ENCODE measurements around the gene MYO16. TPM values are rescaled to one million over a fixed set of nuclear protein-coding genes. Genes with fewer than 3 reads are reported as not detected.

Gene MYO16
- total RNA-seq, 1 donor, result not detected

DNA sequence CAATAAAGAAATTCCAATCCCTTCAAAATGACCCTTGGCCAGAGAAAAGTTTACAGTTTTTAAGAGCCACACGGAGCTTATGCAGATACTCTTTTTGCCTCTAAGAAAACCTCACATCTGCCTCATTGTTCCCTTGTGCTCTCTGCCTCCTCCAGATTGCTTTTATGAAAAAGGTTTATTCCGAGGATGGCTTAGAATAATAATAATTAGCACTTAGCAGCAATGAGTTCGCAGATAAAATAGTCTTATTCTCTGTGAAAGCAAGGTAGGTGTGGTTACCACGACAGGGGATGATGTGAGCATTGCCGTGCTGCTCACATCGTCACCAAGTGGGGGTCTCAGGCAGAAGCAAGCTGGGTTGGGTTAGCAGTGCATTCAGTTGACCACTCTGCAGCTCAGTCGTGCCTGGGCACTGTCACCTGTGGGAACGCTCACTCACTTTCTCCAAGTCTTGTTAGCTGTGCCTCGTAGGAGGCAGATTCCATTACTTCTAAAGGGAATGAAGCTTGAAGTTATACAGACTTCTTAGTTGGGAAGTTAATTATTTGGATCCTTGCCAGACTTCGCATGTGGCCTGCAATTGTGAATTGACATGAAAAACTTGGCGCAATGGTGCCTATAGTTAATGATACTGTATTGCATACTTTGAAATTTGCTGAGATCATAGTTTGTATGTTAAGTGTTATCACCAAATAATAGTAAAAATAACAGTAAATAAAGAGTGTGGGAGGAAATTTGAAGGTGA lies 157.2 kb downstream of the MYO16 start:
- TF ChIP-seq, protein P1, sequence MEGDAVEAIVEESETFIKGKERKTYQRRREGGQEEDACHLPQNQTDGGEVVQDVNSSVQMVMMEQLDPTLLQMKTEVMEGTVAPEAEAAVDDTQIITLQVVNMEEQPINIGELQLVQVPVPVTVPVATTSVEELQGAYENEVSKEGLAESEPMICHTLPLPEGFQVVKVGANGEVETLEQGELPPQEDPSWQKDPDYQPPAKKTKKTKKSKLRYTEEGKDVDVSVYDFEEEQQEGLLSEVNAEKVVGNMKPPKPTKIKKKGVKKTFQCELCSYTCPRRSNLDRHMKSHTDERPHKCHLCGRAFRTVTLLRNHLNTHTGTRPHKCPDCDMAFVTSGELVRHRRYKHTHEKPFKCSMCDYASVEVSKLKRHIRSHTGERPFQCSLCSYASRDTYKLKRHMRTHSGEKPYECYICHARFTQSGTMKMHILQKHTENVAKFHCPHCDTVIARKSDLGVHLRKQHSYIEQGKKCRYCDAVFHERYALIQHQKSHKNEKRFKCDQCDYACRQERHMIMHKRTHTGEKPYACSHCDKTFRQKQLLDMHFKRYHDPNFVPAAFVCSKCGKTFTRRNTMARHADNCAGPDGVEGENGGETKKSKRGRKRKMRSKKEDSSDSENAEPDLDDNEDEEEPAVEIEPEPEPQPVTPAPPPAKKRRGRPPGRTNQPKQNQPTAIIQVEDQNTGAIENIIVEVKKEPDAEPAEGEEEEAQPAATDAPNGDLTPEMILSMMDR (IDR thresholded peaks at IDR 0.05; ENCODE audit: extremely low read depth, low read depth, low read length), result no peak
- H3K36me3 ChIP-seq (ENCODE audit: insufficient read depth, low read length), result no peaks in the 10 kb centered on the region

DNA sequence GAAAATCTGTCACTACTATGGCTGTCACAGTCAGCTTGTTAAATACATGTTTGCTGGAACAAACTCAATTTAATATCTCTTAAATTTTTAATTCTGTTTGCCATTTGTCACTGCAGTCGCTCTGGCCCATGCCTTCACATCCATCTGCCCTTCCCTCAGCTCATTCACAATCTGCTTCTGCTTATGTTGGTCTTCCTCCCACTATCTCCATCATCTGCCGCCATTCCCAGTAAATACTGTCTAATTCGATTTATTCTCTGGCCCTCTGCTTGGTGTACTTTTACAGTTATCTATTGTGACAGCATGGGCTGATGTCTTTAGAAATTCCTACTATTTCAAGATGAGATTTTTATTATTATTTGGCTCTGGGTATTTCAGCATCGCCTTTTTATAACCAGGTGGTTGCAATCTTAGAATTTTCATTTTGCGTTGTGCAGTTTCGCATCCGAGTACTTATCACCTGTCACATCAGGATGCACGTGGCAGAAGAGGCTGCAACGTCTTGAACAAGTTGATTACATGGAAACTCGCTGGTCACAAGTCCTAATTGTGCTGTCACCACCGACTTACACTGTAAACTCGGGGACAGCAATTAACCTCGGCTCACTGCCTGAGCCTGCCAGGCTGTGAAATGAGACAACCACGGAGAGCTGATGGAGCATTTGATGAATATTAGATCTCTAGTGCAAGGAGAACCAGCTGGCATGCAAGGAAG lies 158.4 kb downstream of the MYO16 start:
- Histone ChIP-seq H2AFZ (ENCODE audit: low read length) (no peak overlapping the region), H3K36me3 (ENCODE audit: insufficient read depth, low read length) (no peaks in the 10 kb centered on the region), H3K4me2 (ENCODE audit: insufficient read depth, low read length) (no peak overlapping the region), H3K4me1 (ENCODE audit: insufficient read depth, low read length) (no peaks in the 10 kb centered on the region), H3K9me3 (ENCODE audit: low read depth, low read length) (peaks cover 2% of the 10 kb centered on the region), H4K20me1 (ENCODE audit: insufficient read depth, low read length) (no peaks in the 10 kb centered on the region), H3K79me2 (ENCODE audit: insufficient read depth, low read length) (no peaks in the 10 kb centered on the region), H3K27ac (ENCODE audit: low read depth, low read length) (no peak overlapping the region), H3K4me3 (ENCODE audit: insufficient read depth, low read length) (no peak overlapping the region), H3K27me3 (ENCODE audit: insufficient read depth, low read length) (no peaks in the 10 kb centered on the region)
- peak; percentile 58 for DNase-seq (ENCODE audit: insufficient read length, low spot score, missing footprints)
- TF ChIP-seq, protein P1 (IDR thresholded peaks at IDR 0.05; ENCODE audit: extremely low read depth, low read depth, low read length), result no peak

More for the DNA sequence above, 157.2 kb downstream of the MYO16 start:
- Histone ChIP-seq H3K4me1 (ENCODE audit: insufficient read depth, low read length) (no peaks in the 10 kb centered on the region), H3K79me2 (ENCODE audit: insufficient read depth, low read length) (no peaks in the 10 kb centered on the region), H2AFZ (ENCODE audit: low read length) (no peak overlapping the region), H3K27ac (ENCODE audit: low read depth, low read length) (no peak overlapping the region), H3K4me2 (ENCODE audit: insufficient read depth, low read length) (no peak overlapping the region), H3K27me3 (ENCODE audit: insufficient read depth, low read length) (no peaks in the 10 kb centered on the region), H3K9me3 (ENCODE audit: low read depth, low read length) (peaks cover 2% of the 10 kb centered on the region), H4K20me1 (ENCODE audit: insufficient read depth, low read length) (no peaks in the 10 kb centered on the region), H3K4me3 (ENCODE audit: insufficient read depth, low read length) (no peak overlapping the region)
- no peak for DNase-seq (ENCODE audit: insufficient read length, low spot score, missing footprints)

DNA sequence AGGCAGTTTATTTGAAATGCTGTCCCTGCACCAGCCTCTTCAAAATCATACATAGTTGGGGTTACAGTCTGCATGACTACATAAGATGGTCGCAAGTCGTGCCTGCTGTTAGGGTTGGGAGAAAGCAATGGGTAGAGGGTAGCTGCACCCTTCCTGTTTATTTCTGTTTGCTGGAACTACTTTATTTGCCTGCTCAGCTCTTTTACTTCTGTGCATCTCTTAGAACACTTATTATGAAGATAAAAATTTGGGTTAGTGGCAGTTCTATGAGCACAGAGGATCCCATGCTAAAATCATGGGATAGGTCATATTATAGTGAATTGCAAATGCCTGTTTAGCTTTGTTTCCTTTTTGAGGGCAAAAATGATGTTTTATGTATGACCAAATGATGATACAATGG lies 160.1 kb downstream of the MYO16 start:
- no peak overlapping the region for H2AFZ ChIP-seq (ENCODE audit: low read length)
- no peak overlapping the region for H3K27ac ChIP-seq (ENCODE audit: low read depth, low read length)
- no peak for DNase-seq (ENCODE audit: insufficient read length, low spot score, missing footprints)
- no peak overlapping the region for H3K4me2 ChIP-seq (ENCODE audit: insufficient read depth, low read length)
- no peaks in the 10 kb centered on the region for H3K4me1 ChIP-seq (ENCODE audit: insufficient read depth, low read length)
- no peaks in the 10 kb centered on the region for H3K36me3 ChIP-seq (ENCODE audit: insufficient read depth, low read length)
- H4K20me1 ChIP-seq (ENCODE audit: insufficient read depth, low read length), result no peaks in the 10 kb centered on the region
- H3K4me3 ChIP-seq (ENCODE audit: insufficient read depth, low read length), result no peak overlapping the region
- H3K79me2 ChIP-seq (ENCODE audit: insufficient read depth, low read length), result no peaks in the 10 kb centered on the region
- no peaks in the 10 kb centered on the region for H3K27me3 ChIP-seq (ENCODE audit: insufficient read depth, low read length)
- TF ChIP-seq, protein P1 (IDR thresholded peaks at IDR 0.05; ENCODE audit: extremely low read depth, low read depth, low read length), result no peak
- peaks cover 2% of the 10 kb centered on the region for H3K9me3 ChIP-seq (ENCODE audit: low read depth, low read length)

DNA sequence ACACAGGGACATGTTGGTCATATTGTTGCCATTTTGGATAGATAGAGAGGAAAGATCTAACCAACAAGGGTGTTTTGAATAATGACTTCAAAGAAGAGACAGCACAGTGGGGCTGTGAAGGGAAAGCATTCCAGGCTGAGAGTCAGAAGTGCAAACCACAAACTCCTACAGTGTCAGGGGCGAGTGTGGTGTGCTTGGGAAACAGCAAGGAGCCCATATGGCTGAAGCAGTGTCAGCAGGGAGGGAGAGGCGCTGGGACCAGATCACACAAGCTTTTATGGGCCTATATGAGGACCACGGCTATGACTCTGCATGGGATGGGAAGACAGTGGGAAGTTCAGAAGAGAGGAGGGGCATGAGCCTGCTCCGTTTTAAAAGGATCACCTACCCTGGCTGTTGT lies 166.4 kb downstream of the MYO16 start:
- Histone ChIP-seq H3K4me3 (ENCODE audit: insufficient read depth, low read length) (no peak overlapping the region), H4K20me1 (ENCODE audit: insufficient read depth, low read length) (no peaks in the 10 kb centered on the region), H3K27me3 (ENCODE audit: insufficient read depth, low read length) (no peaks in the 10 kb centered on the region), H3K4me1 (ENCODE audit: insufficient read depth, low read length) (no peaks in the 10 kb centered on the region), H3K79me2 (ENCODE audit: insufficient read depth, low read length) (no peaks in the 10 kb centered on the region), H3K9me3 (ENCODE audit: low read depth, low read length) (peaks cover 4% of the 10 kb centered on the region), H3K27ac (ENCODE audit: low read depth, low read length) (no peak overlapping the region), H2AFZ (ENCODE audit: low read length) (no peak overlapping the region), H3K4me2 (ENCODE audit: insufficient read depth, low read length) (no peak overlapping the region), H3K36me3 (ENCODE audit: insufficient read depth, low read length) (no peaks in the 10 kb centered on the region)
- TF ChIP-seq, protein P1 (IDR thresholded peaks at IDR 0.05; ENCODE audit: extremely low read depth, low read depth, low read length), result no peak
- no peak for DNase-seq (ENCODE audit: insufficient read length, low spot score, missing footprints)

All from osteoblast (primary cell).